ENCODE results near the gene PRKCH.

DNA sequence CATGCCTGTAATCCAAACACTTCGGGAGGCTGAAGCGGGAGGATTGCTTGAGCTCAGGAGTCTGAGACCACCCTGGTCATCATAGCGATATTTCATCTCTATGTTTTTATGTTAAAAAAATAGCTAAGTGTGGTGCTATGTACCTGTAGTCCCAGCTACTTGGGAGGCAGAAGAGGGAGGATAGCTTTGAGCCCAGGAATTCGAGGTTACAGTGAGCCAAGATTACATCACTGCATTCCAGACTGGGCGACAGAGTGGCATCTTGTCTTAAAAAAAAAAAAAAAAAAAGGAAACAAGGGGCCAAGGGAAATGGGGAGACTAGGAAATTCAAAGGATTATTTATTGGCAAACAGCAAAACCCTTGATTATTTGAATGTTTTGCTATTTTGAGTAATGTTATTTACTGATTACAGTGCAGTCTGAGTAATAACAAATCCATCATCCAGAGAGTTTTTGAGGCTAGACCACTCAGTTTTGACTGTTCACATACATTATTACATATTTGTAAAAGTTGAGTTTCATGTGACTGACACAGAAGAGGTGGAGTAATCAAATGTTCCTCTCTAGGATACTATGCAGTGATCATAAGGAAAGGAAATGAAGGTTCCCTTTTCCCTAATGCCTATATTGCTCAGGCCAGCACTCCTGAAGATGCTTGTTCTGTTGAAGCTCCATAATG lies 40.8 kb downstream of the PRKCH start:
- TF ChIP-seq CTCF (IDR thresholded peaks at IDR 0.05; ENCODE audit: low read depth, low read length) (no peak), EZH2phosphoT487 (IDR thresholded peaks at IDR 0.05; ENCODE audit: low read depth) (no peak)
